ENCODE measurements around the gene KLHL12. TPM values are rescaled to one million over a fixed set of nuclear protein-coding genes. Genes with fewer than 3 reads are reported as not detected.

Gene KLHL12
- total and polyA plus RNA-seq, 2 of the 8 experiments (the other 6 are each of a cell fraction or from before 2014, with no cell fraction given) = 27.2 to 33.3 TPM

DNA sequence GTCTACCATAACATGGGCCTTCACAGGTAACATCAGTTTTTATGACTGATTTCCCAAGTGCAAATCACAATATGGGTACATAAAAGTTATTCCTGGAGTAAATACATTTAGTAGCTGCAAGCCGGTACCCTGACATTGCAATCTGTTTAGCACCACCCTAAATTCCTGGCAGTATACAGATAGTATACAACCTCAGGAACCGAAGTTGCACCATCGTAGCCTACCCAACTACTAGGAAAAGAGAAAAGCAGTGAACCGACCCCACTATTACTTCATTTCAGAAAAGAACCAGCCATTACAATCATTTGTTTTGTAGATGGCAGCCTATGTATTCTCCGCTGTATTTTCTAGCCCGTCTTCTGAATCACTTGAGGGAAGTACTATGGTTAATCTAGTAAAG is 29.9 kb upstream of the KLHL12 start:
- H4K91ac ChIP-seq (replicated peaks; ENCODE audit: insufficient read length, low read length) = no peak overlapping the region
- no peak overlapping the region for H3K18ac ChIP-seq (ENCODE audit: extremely low read depth, low read length)
- H3K27ac ChIP-seq (ENCODE audit: low read depth, low read length) = no peak overlapping the region
- peaks cover 17 to 58% of the 10 kb centered on the region in 2 experiments for H3K79me2 ChIP-seq (ENCODE audit: control insufficient read depth in 1 of 2, insufficient read depth in 2 of 2, low read length in 2 of 2)
- ChIA-PET CTCF (ENCODE audit: partially characterized antibody) (no interaction called here), POLR2A (ENCODE audit: partially characterized antibody) (no interaction called here)
- peaks cover 0 to 3% (median 0%) of the 10 kb centered on the region in 4 experiments; a peak in 1 of 7 replicates for H3K4me1 ChIP-seq (replicated peaks in 1 of 4; ENCODE audit: control insufficient read depth in 3 of 4, insufficient read depth in 4 of 4, low read length in 3 of 4)
- no peak overlapping the region for H2AK5ac ChIP-seq (ENCODE audit: low read depth, low read length)
- H3K9ac ChIP-seq (replicated peaks in 1 of 4; ENCODE audit: extremely low read depth in 1 of 4, low read depth in 3 of 4, low read length in 3 of 4) = peak overlapping the region; percentile 43 to 83 (median 73); a peak in 4 of 7 replicates
- no peaks in the 10 kb centered on the region; a peak in 1 of 8 replicates for H3K36me3 ChIP-seq (ENCODE audit: control insufficient read depth in 2 of 4, insufficient read depth in 4 of 4, low read length in 3 of 4)
- no peak overlapping the region for H4K5ac ChIP-seq (ENCODE audit: insufficient read length, low read depth, low read length)
- no peak overlapping the region for H3K23ac ChIP-seq (ENCODE audit: insufficient read length)
- no peak overlapping the region for H2BK120ac ChIP-seq (replicated peaks; ENCODE audit: low read depth, low read length)
- H3K23me2 ChIP-seq (ENCODE audit: low read depth, low read length) = peaks cover 6% of the 10 kb centered on the region
- 86% methylated on average over 6 of the region's 6 CpGs; no CpG with 5 or more reads in 1 of the 2 experiments for WGBS, 2 experiments (ENCODE audit: extremely low coverage in 1 of 2, insufficient coverage in 1 of 2, insufficient read length in 1 of 2, insufficient replicate concordance in 2 of 2, low coverage in 1 of 2, low lambda C conversion rate in 2 of 2, missing lambda C conversion rate in 1 of 2)
- H3K9me3 ChIP-seq (ENCODE audit: insufficient read depth in 2 of 2, low read depth in 1 of 2, low read length in 1 of 2) = no peaks in the 10 kb centered on the region
- H3K79me1 ChIP-seq (ENCODE audit: low read depth, low read length) = no peaks in the 10 kb centered on the region; the same call in 1 of the 2 replicates
- no peak overlapping the region for H3K4ac ChIP-seq (replicated peaks; ENCODE audit: insufficient read length, low read depth, low read length)
- no peak overlapping the region for H2BK12ac ChIP-seq (ENCODE audit: low read depth, low read length)
- no peak overlapping the region for H2BK15ac ChIP-seq (ENCODE audit: low read length)
- peak overlapping the region; percentile 69 to 99 (median 84); a peak in 7 of 8 replicates for H3K4me3 ChIP-seq (ENCODE audit: extremely low read depth in 1 of 4, insufficient read depth in 2 of 4, low read depth in 3 of 4, low read length in 4 of 4)
- DNase-seq (ENCODE audit: low read depth in 1 of 2, low spot score in 2 of 2) (no peak), FAIRE-seq (no peak)
- H2BK20ac ChIP-seq (ENCODE audit: low read length) = no peak overlapping the region
- no peak overlapping the region for H2BK5ac ChIP-seq (ENCODE audit: low read depth, low read length)
- H2AFZ ChIP-seq (ENCODE audit: low read length) = no peak overlapping the region
- no peak overlapping the region for H3K14ac ChIP-seq (ENCODE audit: insufficient read length)
- no peak overlapping the region for H4K8ac ChIP-seq (ENCODE audit: extremely low read depth, insufficient read depth, low read length)
- peak overlapping the region; percentile 84 to 89 for H3K4me2 ChIP-seq (ENCODE audit: insufficient read depth in 1 of 2, low read depth in 2 of 2, low read length in 2 of 2)
- H4K20me1 ChIP-seq (replicated peaks in 1 of 2; ENCODE audit: control insufficient read depth in 1 of 2, insufficient read depth in 2 of 2, low read length in 2 of 2) = peaks cover 0 to 8% of the 10 kb centered on the region in 2 experiments
- no peaks in the 10 kb centered on the region for H3K27me3 ChIP-seq (replicated peaks in 1 of 4; ENCODE audit: control insufficient read depth in 3 of 4, extremely low read depth in 1 of 4, insufficient read depth in 3 of 4, low read length in 3 of 4)
- H3K56ac ChIP-seq (replicated peaks; ENCODE audit: insufficient read length, low read depth, low read length) = no peak overlapping the region
- TF ChIP-seq TEAD4 (IDR thresholded peaks at IDR 0.05; ENCODE audit: low read depth, low read length) (no peak), CHD1 (IDR thresholded peaks at IDR 0.05; ENCODE audit: low read depth, low read length) (no peak), CTBP2 (IDR thresholded peaks at IDR 0.05; ENCODE audit: borderline replicate concordance, insufficient read depth, insufficient read length, low read length) (no peak), TCF12 (IDR thresholded peaks at IDR 0.05; ENCODE audit: low read depth, low read length) (no peak), POLR2A (IDR thresholded peaks at IDR 0.05; ENCODE audit: control extremely low read depth in 1 of 2, low read depth in 2 of 2, low read length in 2 of 2) (no peak), RNF2 (IDR thresholded peaks at IDR 0.05; ENCODE audit: borderline replicate concordance, low read depth, low read length, missing control alignments, poor library complexity, severe bottlenecking) (no peak), HDAC6 (IDR thresholded peaks at IDR 0.05; ENCODE audit: low read depth, low read length) (no peak), CBX8 (IDR thresholded peaks at IDR 0.05; ENCODE audit: borderline replicate concordance, low read depth, low read length) (no peak), CBX5 (IDR thresholded peaks at IDR 0.05; ENCODE audit: low read depth, low read length) (no peak), GABPA (IDR thresholded peaks at IDR 0.05; ENCODE audit: borderline replicate concordance, insufficient read depth, low read length) (no peak), MAFK (IDR thresholded peaks at IDR 0.05; ENCODE audit: low read depth, low read length) (no peak), BACH1 (IDR thresholded peaks at IDR 0.05; ENCODE audit: low read length) (no peak), KDM1A (IDR thresholded peaks at IDR 0.05; ENCODE audit: borderline replicate concordance, low read length) (no peak)
- TF ChIP-seq, protein P1, sequence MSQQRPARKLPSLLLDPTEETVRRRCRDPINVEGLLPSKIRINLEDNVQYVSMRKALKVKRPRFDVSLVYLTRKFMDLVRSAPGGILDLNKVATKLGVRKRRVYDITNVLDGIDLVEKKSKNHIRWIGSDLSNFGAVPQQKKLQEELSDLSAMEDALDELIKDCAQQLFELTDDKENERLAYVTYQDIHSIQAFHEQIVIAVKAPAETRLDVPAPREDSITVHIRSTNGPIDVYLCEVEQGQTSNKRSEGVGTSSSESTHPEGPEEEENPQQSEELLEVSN (IDR thresholded peaks at IDR 0.05) = no peak
